Mesodermal cell (in vitro differentiated cells): ENCODE data around the gene MAGI2.

Source experiments
- H3K27ac ChIP-seq: 2 replicates; pipeline ENCODE4 v1.7.0; 2013; ENCODE audit warnings: mild to moderate bottlenecking, low read depth, low read length, moderate library complexity; ENCODE audit not compliant: severe bottlenecking
- H3K36me3 ChIP-seq: 2 replicates; pipeline ENCODE4 v1.7.1; 2013; ENCODE audit warnings: mild to moderate bottlenecking, low read length, moderate library complexity; ENCODE audit not compliant: control insufficient read depth, insufficient read depth
- H3K4me1 ChIP-seq: one replicate; pipeline ENCODE4 v1.7.1; 2013; ENCODE audit warnings: mild to moderate bottlenecking, low read length; ENCODE audit not compliant: insufficient read depth, control insufficient read depth, poor library complexity, severe bottlenecking
- H3K4me3 ChIP-seq: 2 replicates; pipeline ENCODE4 v1.7.0; 2013; ENCODE audit warnings: low read length, control low read depth, mild to moderate bottlenecking; ENCODE audit not compliant: insufficient read depth, poor library complexity, severe bottlenecking; ENCODE audit errors: extremely low read depth
- H3K9me3 ChIP-seq: 2 replicates; pipeline ENCODE4 v1.7.1; 2013; ENCODE audit warnings: mild to moderate bottlenecking, low read length, moderate library complexity; ENCODE audit not compliant: control insufficient read depth
- WGBS, 2 experiments: methylation state at CpG; one replicate each; pipeline ENCODE4 v1.1.5; 2013; ENCODE audit warnings: missing lambda C conversion rate in 2 of 2; ENCODE audit not compliant: insufficient coverage in 2 of 2; 5-methylcytosine and 5-hydroxymethylcytosine counted together

The MAGI2 gene

DNA sequence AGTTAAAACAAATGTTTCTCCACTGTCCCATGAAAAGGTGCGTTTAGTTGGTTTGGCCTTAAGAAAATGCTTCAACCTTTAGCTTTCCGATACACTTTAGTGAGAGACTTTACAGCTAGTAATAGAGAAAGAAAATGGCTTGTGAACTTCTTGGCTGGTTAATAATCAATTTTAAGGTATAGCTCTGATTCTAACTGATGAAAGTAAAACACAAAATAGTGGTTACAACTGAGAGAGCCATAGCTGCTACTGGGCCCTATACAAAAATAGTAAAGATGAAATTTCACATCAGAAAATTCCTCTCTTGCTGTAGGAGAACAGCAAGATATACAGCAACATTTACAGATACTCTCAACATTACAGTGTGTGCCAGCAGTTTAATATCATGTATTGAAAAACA is 1283.5 kb downstream of the MAGI2 start:
- Histone ChIP-seq H3K4me1 (no peaks in the 10 kb centered on the region), H3K27ac (no peak overlapping the region), H3K4me3 (no peak overlapping the region), H3K36me3 (no peaks in the 10 kb centered on the region), H3K9me3 (no peaks in the 10 kb centered on the region)
- 100% methylated on average over 1 of the region's 2 CpGs; no CpG with 5 or more reads in 1 of the 2 experiments for WGBS, 2 experiments

DNA sequence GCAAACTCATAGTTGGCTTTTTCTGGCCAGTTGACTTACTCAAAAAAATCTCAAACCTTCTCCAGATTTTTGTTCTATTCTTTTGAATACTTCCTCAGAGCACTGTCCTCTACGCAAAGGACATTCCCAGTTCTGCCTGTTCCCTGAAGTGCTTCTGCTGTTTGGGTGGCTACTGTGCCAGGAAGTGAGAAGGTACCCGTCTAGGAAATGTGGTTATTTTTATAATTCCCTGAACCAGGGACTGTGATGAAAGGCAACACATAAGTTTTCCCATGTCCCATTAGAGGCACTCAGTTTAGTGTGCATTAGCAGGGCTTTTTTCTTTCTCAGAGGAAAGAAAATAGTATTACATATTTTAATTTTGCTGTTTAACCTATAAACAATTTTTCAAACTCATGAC is 1284.6 kb downstream of the MAGI2 start:
- WGBS, 2 experiments, result no CpG with 5 or more reads among the region's 2 CpGs
- Histone ChIP-seq H3K4me1 (no peaks in the 10 kb centered on the region), H3K27ac (no peak overlapping the region), H3K4me3 (no peak overlapping the region), H3K9me3 (no peaks in the 10 kb centered on the region), H3K36me3 (no peaks in the 10 kb centered on the region)

DNA sequence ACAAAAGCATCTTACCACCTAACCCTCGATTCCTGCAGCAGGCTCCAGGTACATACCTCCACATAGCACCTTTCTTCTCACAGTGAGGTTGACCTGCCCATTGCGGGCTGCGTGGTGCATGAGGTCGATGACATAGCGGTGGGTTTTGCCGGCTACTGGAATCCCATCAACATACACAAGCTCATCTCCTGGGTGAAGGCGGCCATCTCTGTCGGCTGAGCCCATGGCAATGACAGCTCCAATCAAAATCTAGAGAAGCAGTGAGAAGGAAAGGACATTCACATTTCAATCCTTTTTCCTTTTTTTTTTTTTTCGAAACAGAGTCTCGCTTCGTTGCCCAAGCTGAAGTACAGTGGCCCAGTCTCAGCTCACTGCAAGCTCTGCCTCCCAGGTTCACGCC is 1285.6 kb downstream of the MAGI2 start:
- H3K36me3 ChIP-seq, result no peaks in the 10 kb centered on the region
- H3K4me1 ChIP-seq, result no peaks in the 10 kb centered on the region
- WGBS, 2 experiments, result 91 to 97% methylated on average over 6 to 7 of the region's 12 CpGs
- no peak overlapping the region for H3K27ac ChIP-seq
- H3K4me3 ChIP-seq, result no peak overlapping the region
- H3K9me3 ChIP-seq, result no peaks in the 10 kb centered on the region

DNA sequence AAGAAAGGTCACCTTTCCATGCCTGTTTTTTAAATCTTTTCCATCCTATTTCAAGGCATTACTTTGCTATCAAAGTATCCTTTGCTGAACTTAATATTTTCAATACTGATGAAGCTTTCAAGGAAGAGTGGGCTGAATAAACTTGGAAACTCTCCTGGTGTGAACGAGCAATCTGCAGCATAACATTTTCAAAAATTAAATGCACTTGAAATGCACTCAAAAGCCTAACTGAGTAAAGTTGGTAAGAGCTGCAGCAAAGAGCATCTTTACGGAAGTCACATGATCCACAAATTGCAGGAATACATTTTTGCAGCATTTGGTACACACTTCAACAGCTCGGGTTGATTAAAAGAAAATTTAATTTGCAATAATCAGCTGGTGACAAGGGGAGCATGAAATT is 1287.6 kb downstream of the MAGI2 start:
- no peak overlapping the region for H3K27ac ChIP-seq

DNA sequence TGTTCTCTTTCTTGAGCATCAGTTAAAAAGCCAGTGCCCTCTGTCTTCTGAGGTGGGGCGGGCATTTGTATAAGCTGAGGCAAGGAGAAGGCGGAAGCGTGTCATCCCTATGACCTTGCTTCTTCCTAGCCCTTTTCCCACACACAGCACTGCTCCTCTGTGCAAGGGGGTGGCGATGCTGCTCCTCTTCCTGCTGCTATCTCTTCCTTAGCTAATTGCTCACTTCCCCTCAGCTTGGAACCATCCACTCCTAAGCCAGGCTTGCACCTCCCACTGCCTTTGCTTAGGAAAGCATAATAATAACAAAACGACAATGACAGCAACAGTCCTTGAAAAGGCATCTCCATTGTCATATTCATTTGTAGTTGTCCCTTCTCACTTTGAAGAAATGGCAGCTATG is 1288.0 kb downstream of the MAGI2 start:
- 13 to 32% methylated on average over 2 to 3 of the region's 5 CpGs for WGBS, 2 experiments
- no peak overlapping the region for H3K27ac ChIP-seq

More for the DNA sequence above, 1287.6 kb downstream of the MAGI2 start:
- H3K9me3 ChIP-seq, result no peaks in the 10 kb centered on the region
- 80 to 90% methylated on average over 2 of the region's 3 CpGs for WGBS, 2 experiments
- H3K4me1 ChIP-seq, result no peaks in the 10 kb centered on the region
- H3K4me3 ChIP-seq, result no peak overlapping the region
- no peaks in the 10 kb centered on the region for H3K36me3 ChIP-seq

DNA sequence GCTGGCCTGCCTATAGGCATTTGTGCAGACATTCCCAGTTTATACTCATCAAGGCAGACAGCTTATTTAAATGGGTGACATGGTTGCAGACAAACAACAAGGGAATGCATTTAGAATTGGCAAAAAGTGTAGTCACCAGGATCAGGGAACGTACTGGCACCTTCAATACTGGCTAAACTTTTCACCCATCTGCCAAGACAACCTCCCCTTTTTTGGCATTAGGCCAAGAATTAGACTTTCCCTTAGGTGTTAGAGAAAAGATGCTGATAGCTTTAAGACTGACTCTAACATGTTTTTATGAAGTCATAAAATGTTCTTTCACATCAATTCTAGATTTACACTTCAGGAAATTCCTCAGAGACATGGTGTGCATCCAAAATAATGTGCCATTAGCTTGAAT is 1289.0 kb downstream of the MAGI2 start:
- H3K4me1 ChIP-seq, result no peaks in the 10 kb centered on the region
- no peaks in the 10 kb centered on the region for H3K36me3 ChIP-seq
- H3K9me3 ChIP-seq, result no peaks in the 10 kb centered on the region
- H3K4me3 ChIP-seq, result no peak overlapping the region
- no peak overlapping the region for H3K27ac ChIP-seq
- WGBS, 2 experiments, result no CpG with 5 or more reads among the region's 1 CpG

More for the DNA sequence above, 1288.0 kb downstream of the MAGI2 start:
- Histone ChIP-seq H3K4me3 (no peak overlapping the region), H3K4me1 (no peaks in the 10 kb centered on the region), H3K9me3 (no peaks in the 10 kb centered on the region), H3K36me3 (no peaks in the 10 kb centered on the region)

DNA sequence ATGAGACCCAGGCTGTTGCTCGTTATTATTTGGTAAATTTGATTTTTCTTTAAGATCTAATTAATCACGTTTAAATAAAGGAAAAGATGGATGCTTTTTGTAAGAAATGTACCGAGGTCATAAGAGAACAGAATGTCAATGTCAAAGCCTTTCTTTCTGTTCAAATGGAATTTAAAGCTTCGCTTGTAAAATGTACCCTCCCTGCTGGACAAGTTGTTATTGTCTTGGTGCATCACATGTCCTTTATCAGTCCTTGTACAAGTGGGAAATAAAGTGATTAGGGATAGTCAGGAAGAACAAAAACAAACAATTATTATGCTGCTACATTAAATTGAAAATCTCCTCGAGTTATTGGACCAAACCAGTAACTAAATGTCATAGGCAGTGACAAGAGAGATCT is 1291.7 kb downstream of the MAGI2 start:
- 87 to 90% methylated on average over 3 to 4 of the region's 5 CpGs for WGBS, 2 experiments
- Histone ChIP-seq H3K4me3 (no peak overlapping the region), H3K4me1 (no peaks in the 10 kb centered on the region), H3K36me3 (no peaks in the 10 kb centered on the region), H3K9me3 (no peaks in the 10 kb centered on the region), H3K27ac (no peak overlapping the region)

DNA sequence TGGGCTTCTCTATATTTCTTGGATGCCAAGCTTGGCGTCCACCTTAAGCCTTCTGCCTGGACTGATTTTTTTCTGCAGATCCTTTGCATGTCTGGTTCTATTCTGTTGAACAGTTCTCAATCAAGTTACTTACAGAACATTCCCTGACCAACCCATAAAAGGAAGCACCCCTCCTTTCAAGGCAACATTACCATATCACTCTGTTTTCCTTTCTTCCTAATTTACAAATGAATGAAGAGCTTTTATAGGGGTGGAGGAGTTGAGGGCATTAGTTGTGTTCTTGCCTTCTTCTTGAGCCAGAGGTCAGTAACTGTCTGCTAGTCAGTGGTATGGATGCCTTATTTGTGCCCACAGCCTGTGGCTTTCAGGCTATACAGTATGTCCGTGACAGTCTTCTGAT is 1293.9 kb downstream of the MAGI2 start:
- Histone ChIP-seq H3K9me3 (no peaks in the 10 kb centered on the region), H3K36me3 (no peaks in the 10 kb centered on the region), H3K4me1 (no peaks in the 10 kb centered on the region), H3K27ac (no peak overlapping the region), H3K4me3 (no peak overlapping the region)
- WGBS, 2 experiments, result 83 to 90% methylated on average over 2 of the region's 2 CpGs

DNA sequence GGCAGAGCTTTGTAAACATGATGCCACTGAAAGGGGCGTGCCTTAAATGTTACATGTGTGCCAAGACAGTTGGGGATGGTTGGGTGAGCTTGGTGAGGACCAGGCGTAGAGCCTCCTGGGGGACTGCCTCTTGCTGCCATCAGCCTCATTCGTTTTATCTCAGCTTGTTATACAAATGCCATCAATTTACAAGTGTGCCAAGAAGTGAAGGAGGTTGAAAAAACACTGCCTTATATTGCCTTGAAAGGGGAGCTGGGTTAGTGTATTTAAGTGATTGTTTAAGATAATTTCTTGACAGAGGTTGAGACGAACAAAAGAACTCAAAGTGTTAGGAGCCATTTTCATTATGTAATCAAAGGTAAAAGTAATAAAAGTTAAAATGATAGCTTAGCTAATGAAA is 1300.2 kb downstream of the MAGI2 start:
- Histone ChIP-seq H3K4me1 (no peaks in the 10 kb centered on the region), H3K4me3 (no peak overlapping the region), H3K36me3 (no peaks in the 10 kb centered on the region), H3K9me3 (no peaks in the 10 kb centered on the region), H3K27ac (no peak overlapping the region)
- 67 to 86% methylated on average over 1 of the region's 4 CpGs for WGBS, 2 experiments

DNA sequence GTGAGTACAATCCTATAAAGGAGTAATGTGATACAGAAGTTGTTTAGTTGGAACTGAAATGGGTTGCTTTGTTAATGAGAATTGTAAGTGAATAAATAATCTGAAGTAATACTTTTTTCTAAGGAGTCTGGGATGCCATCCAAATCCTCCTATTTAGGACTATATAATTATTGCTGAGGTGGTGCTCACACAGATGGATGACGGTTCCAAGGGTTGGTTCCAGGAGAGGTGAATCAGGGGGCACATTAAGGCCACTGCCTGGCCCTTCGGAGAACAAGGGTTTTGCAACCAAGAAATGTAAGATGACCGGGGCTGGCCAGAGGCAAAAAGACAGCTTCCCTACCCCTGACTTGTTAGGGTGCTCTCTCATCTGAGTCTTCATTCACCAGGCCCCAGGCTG is 1302.2 kb downstream of the MAGI2 start:
- WGBS, 2 experiments, result 91 to 98% methylated on average over 3 of the region's 3 CpGs
- no peaks in the 10 kb centered on the region for H3K9me3 ChIP-seq
- H3K36me3 ChIP-seq, result no peaks in the 10 kb centered on the region
- H3K4me1 ChIP-seq, result no peaks in the 10 kb centered on the region
- no peak overlapping the region for H3K27ac ChIP-seq
- no peak overlapping the region for H3K4me3 ChIP-seq

DNA sequence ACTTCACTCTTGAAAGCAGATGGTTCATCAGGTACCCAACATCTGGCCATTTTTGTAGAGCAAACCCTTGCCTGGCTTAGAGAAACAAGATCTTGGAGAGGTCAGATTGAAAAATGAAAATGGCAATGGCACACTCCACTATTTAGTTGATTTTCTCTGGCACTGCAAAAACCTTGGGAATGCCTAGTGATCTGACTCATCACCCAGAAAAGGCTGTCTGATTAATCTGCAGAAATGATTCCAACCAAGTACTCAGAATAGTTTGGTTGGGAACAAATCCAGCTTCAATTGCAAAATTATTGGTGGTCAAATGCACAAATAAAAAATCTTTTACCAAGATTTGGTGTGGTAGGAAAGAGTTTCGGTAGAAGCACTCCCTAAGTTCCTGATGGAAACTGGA is 1303.7 kb downstream of the MAGI2 start:
- Histone ChIP-seq H3K4me1 (no peaks in the 10 kb centered on the region), H3K27ac (no peak overlapping the region), H3K36me3 (no peaks in the 10 kb centered on the region), H3K9me3 (no peaks in the 10 kb centered on the region), H3K4me3 (no peak overlapping the region)
- WGBS, 2 experiments, result no CpG with 5 or more reads among the region's 1 CpG
